ENCODE data around the gene APBB2. TPM values are rescaled to one million over a fixed set of nuclear protein-coding genes. Genes with fewer than 3 reads are reported as not detected.

The APBB2 gene
- total RNA-seq, 3 donors from 2014 or later (not counting 1 experiment from before 2014, with no cell fraction given) = 0.38 to 0.48 TPM; not detected in 1

DNA sequence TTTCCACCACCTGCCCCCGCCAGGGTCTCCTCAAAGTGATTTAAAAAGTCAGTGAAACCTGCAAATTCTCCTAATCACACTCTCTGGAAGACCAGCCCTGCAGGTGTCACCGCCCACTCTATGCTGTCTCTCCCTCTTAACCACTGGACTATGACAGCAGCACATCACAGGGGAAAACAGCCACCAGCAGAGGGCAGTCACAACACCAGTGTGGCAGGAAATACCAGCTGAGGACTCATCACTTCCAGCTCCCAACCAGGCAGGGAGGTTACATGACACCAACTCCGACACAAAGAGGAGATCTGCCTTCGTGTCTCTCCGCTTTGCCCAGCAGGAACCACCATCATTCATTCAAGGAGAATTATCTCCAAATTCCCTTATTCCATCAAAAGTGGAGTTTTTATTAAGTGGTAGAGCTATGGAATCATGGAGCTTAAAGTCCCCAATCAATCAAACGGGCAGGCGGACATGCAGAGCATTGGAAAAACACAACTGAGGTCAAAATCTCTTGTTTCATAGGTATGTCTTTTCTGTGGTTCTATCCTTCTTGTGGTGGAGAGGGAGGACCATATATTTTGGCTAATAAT is 373.3 kb downstream of the APBB2 start:
- 75% methylated on average over 5 of the region's 7 CpGs for WGBS (ENCODE audit: insufficient coverage)
- ATAC-seq = peak in 2 of 3 donors; percentile 69 to 70
- H3K9me3 Mint-ChIP-seq = no peaks in the 10 kb centered on the region
- no peaks in the 10 kb centered on the region for H3K4me1 Mint-ChIP-seq
- DNase-seq = peak in 1 of 2 donors; percentile 68
- no peaks in the 10 kb centered on the region for H3K9me3 ChIP-seq (ENCODE audit: control insufficient read depth, insufficient read depth, low read length)
- H3K36me3 ChIP-seq (ENCODE audit: control insufficient read depth, insufficient read depth, low read length) = no peaks in the 10 kb centered on the region
- H3K36me3 Mint-ChIP-seq = no peaks in the 10 kb centered on the region
- no peak overlapping the region for H3K27ac Mint-ChIP-seq
- no peaks in the 10 kb centered on the region for H3K4me1 ChIP-seq (ENCODE audit: control insufficient read depth, insufficient read depth, low read length)
- no peak overlapping the region for H3K27ac ChIP-seq (ENCODE audit: low read length)
- H3K27me3 ChIP-seq (ENCODE audit: control insufficient read depth, insufficient read depth, low read length) = no peaks in the 10 kb centered on the region
- peak; percentile 22 for TF ChIP-seq CTCF (IDR thresholded peaks at IDR 0.05)
- no peak overlapping the region for H3K4me3 Mint-ChIP-seq
- H3K27me3 Mint-ChIP-seq (ENCODE audit: low read depth in 2 of 2) = peaks cover 0 to 4% of the 10 kb centered on the region in 2 donors
- intact Hi-C loops (cut with micrococcal nuclease) = no loop called here
- H3K4me3 ChIP-seq (ENCODE audit: low read length) = no peak overlapping the region

DNA sequence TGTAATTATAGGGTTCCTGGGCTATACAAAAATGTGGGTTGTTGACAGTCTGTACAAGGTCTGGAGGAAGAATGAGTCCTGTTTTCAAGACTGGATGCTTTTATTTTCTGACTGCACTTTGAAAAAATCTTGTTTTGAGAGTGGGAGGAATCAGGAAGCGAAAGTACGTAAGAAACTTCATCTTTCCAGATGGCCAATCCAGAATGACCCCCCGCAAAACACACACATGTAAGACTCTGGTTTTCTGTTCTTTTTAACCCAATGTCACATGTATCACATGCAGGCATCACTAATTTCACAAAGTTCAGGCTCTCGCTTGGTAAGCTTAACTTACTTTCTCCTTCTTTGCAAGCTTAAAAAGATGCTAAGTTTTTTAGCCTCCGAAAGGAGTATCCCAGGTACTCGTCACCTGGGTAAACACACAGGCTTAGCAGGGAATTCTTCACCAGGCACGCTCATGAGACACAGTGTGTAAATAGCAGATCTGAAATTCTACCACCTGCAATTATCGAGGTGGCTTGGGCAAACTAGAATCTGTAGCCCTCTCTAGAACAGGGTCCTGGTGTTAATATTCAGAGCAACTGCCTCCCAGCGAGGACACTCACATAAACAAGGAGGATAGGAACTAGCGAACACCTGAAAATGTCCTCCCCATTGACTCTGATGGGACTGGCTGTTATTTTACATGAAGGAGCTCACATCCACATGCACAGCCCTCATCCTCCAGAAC is 373.9 kb downstream of the APBB2 start:
- intact Hi-C loops (cut with micrococcal nuclease) = no loop called here
- H3K4me3 Mint-ChIP-seq = no peak overlapping the region
- Histone ChIP-seq H3K4me3 (ENCODE audit: low read length) (no peak overlapping the region), H3K27me3 (ENCODE audit: control insufficient read depth, insufficient read depth, low read length) (no peaks in the 10 kb centered on the region), H3K27ac (ENCODE audit: low read length) (peak overlapping the region; percentile 20), H3K4me1 (ENCODE audit: control insufficient read depth, insufficient read depth, low read length) (no peaks in the 10 kb centered on the region), H3K36me3 (ENCODE audit: control insufficient read depth, insufficient read depth, low read length) (no peaks in the 10 kb centered on the region), H3K9me3 (ENCODE audit: control insufficient read depth, insufficient read depth, low read length) (no peaks in the 10 kb centered on the region)
- H3K9me3 Mint-ChIP-seq = no peaks in the 10 kb centered on the region
- peaks cover 0 to 4% of the 10 kb centered on the region in 2 donors for H3K27me3 Mint-ChIP-seq (ENCODE audit: low read depth in 2 of 2)
- H3K4me1 Mint-ChIP-seq = no peaks in the 10 kb centered on the region
- no peak for TF ChIP-seq CTCF (IDR thresholded peaks at IDR 0.05)
- WGBS (ENCODE audit: insufficient coverage) = 64% methylated on average over 10 of the region's 10 CpGs
- no peak for ATAC-seq
- H3K27ac Mint-ChIP-seq = no peak overlapping the region
- no peaks in the 10 kb centered on the region for H3K36me3 Mint-ChIP-seq
- no peak for DNase-seq

DNA sequence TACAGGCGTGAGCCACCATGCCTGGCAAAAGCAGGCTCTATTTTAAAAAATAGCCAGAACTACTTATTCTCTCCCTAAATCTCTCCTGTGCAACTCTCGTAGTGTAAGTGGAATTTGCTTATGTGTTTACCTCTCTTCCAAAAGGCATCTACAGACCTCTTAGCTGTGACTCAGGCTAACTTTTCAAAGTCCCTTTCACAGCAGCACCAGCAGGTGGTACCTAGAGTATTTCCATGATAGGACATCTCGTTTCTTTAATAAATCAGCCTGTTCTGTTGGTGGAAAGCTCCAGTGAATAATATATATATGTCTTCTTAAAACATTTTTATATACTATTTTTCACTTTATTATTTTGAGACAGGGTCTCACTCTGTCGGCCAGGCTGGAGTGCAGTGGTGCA is 375.6 kb downstream of the APBB2 start:
- Mint-ChIP-seq H3K9me3 (no peaks in the 10 kb centered on the region), H3K4me1 (no peaks in the 10 kb centered on the region), H3K36me3 (no peaks in the 10 kb centered on the region), H3K27ac (no peak overlapping the region), H3K27me3 (ENCODE audit: low read depth in 2 of 2) (peaks cover 0 to 4% of the 10 kb centered on the region in 2 donors), H3K4me3 (no peak overlapping the region)
- ATAC-seq (no peak), DNase-seq (no peak)
- Histone ChIP-seq H3K4me3 (ENCODE audit: low read length) (no peak overlapping the region), H3K27ac (ENCODE audit: low read length) (no peak overlapping the region), H3K4me1 (ENCODE audit: control insufficient read depth, insufficient read depth, low read length) (no peaks in the 10 kb centered on the region), H3K36me3 (ENCODE audit: control insufficient read depth, insufficient read depth, low read length) (no peaks in the 10 kb centered on the region), H3K9me3 (ENCODE audit: control insufficient read depth, insufficient read depth, low read length) (no peaks in the 10 kb centered on the region), H3K27me3 (ENCODE audit: control insufficient read depth, insufficient read depth, low read length) (no peaks in the 10 kb centered on the region)
- no peak for TF ChIP-seq CTCF (IDR thresholded peaks at IDR 0.05)
- intact Hi-C loops (cut with micrococcal nuclease) = no loop called here
- 89% methylated on average over 2 of the region's 4 CpGs for WGBS (ENCODE audit: insufficient coverage)

Measured in natural killer cell (primary cell).